Heart left ventricle (tissue), 13 donors: Measurements from ENCODE around the gene FAM3D.
"Not testable (repeated sequence)": the region's sequence is repeated elsewhere in the genome, so short reads cannot be mapped to it uniquely, and the experiment has no call there.

Experiments
- POLR2A ChIP-seq, 2 donors: fragments of 450-650 bp; IDR thresholded peaks; one replicate each; pipeline ENCODE4 v1.6.1; 2017; ENCODE audit warnings: antibody characterized with exemption in 2 of 2, mild to moderate bottlenecking in 2 of 2, moderate library complexity in 2 of 2
- TF ChIP-seq, protein P1 (sequence below), 12 donors: fragments of 200-600 bp; sonication (generic) in 4 of 12; IDR thresholded peaks; one replicate each; pipeline versions ENCODE4 v1.5.0 to v1.8.0; 2018 to 2022; ENCODE audit warnings: antibody characterized with exemption in 12 of 12, mild to moderate bottlenecking in 5 of 12
- donor health status: ischemic (EF 13 %, LVEDD 7.1; RV severe dilation, severe dysfunction).
- donor health status: DM: no; HTN: yes; CAD: no.
- donor health status: DM: no; HTN: no; CAD: no.
- donor health status: ischemic (EF 25% LVEDD 6.9; RV normal size, moderate dysfunction).
- donor health status: ischemic (EF 25% LVEDD 5.7; RV mildly dilated, moderate dysfunction).
- donor health status: ischemic (EF 35%, LVEDD 5.7; RV mildly dilated, moderate dysfunction).
- donor health status: nonischemic (EF 11% LVEDD 7.7; RV severe dilation, severe dysfunction).
- donor health status: DM: yes; HTN: yes; CAD: no.
- donor health status: PGD.
- donor health status: ischemic (EF 29% LVEDD 5.4; RV normal size, mild dysfunction).
- donor health status: nonischemic (EF 23%, LVEDD 6.1; RV moderate dilation, normal function).

DNA sequence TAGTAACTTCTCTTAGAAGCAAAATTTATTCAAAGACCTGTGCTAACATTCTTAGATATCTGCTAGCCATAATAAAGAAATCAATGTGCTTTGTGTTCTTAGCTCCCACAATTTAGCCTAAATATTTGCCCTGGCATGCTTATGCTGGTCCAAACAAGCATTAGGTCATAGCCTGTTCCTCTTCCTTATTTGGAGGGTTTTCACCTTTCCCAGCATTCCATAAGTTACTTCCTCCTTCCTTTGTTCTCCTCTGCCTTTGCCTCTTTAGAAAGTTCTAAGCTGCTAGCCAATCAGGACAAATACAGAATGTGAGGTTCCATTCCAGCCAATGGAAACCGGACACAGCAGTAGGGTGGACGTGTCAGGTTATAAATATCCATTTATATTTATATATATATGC, 37.7 kb upstream of the FAM3D start:
- not testable (repeated sequence) for TF ChIP-seq POLR2A (IDR thresholded peaks at IDR 0.05)
- TF ChIP-seq, protein P1, sequence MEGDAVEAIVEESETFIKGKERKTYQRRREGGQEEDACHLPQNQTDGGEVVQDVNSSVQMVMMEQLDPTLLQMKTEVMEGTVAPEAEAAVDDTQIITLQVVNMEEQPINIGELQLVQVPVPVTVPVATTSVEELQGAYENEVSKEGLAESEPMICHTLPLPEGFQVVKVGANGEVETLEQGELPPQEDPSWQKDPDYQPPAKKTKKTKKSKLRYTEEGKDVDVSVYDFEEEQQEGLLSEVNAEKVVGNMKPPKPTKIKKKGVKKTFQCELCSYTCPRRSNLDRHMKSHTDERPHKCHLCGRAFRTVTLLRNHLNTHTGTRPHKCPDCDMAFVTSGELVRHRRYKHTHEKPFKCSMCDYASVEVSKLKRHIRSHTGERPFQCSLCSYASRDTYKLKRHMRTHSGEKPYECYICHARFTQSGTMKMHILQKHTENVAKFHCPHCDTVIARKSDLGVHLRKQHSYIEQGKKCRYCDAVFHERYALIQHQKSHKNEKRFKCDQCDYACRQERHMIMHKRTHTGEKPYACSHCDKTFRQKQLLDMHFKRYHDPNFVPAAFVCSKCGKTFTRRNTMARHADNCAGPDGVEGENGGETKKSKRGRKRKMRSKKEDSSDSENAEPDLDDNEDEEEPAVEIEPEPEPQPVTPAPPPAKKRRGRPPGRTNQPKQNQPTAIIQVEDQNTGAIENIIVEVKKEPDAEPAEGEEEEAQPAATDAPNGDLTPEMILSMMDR (IDR thresholded peaks at IDR 0.05) = not testable (repeated sequence)
